Mesendoderm (in vitro differentiated cells): ENCODE results near the gene AHCYL2.

Experiments
- DNase-seq: peaks from one replicate; pipeline ENCODE4 v3.0.0; 2013
- H2AK5ac ChIP-seq: 2 replicates; pipeline ENCODE4 v1.6.1; 2013; ENCODE audit warnings: low read length, inconsistent platforms
- H2BK120ac ChIP-seq: 2 replicates; pipeline ENCODE4 v1.6.1; 2013; ENCODE audit warnings: low read depth, mild to moderate bottlenecking, low read length, moderate library complexity, mixed read lengths
- H2BK15ac ChIP-seq: replicated peaks from 2 replicates; pipeline ENCODE4 v1.6.1; 2013; ENCODE audit warnings: low read depth, mild to moderate bottlenecking, moderate library complexity
- H2BK5ac ChIP-seq: 2 replicates; pipeline ENCODE4 v1.6.1; 2013; ENCODE audit warnings: low read length, inconsistent platforms
- H3K18ac ChIP-seq: 2 replicates; pipeline ENCODE4 v1.6.1; 2013; ENCODE audit warnings: mild to moderate bottlenecking, low read length, mixed read lengths
- H3K23ac ChIP-seq: one replicate; pipeline ENCODE4 v1.6.1; 2013; ENCODE audit warnings: low read length
- H3K27ac ChIP-seq: 2 replicates; pipeline ENCODE4 v1.5.1; 2013; ENCODE audit warnings: low read depth, mild to moderate bottlenecking, inconsistent platforms, low read length, moderate library complexity
- H3K27me3 ChIP-seq: 2 replicates; pipeline ENCODE4 v1.6.1; 2013; ENCODE audit warnings: low read length, control low read depth, mild to moderate bottlenecking, inconsistent platforms; ENCODE audit not compliant: insufficient read depth, poor library complexity
- H3K36me3 ChIP-seq: 2 replicates; pipeline ENCODE4 v1.6.1; 2013; ENCODE audit warnings: low read length, inconsistent platforms; ENCODE audit not compliant: control insufficient read depth, insufficient read depth
- H3K4ac ChIP-seq: one replicate; pipeline ENCODE4 v1.6.1; 2013; ENCODE audit warnings: low read depth, mild to moderate bottlenecking, low read length, moderate library complexity
- H3K4me1 ChIP-seq: 2 replicates; pipeline ENCODE4 v1.6.1; 2013; ENCODE audit warnings: low read depth, low read length, inconsistent platforms; ENCODE audit not compliant: control insufficient read depth
- H3K4me2 ChIP-seq: 2 replicates; pipeline ENCODE4 v1.6.1; 2013; ENCODE audit warnings: low read length
- H3K4me3 ChIP-seq: 2 replicates; pipeline ENCODE4 v1.5.1; 2013; ENCODE audit warnings: mild to moderate bottlenecking, low read length
- H3K56ac ChIP-seq: one replicate; pipeline ENCODE4 v1.6.1; 2013; ENCODE audit warnings: low read length
- H3K79me1 ChIP-seq: 2 replicates; pipeline ENCODE4 v1.6.1; 2013; ENCODE audit warnings: low read length, inconsistent platforms
- H3K79me2 ChIP-seq: 2 replicates; pipeline ENCODE4 v1.6.1; 2013; ENCODE audit warnings: mild to moderate bottlenecking, low read length; ENCODE audit not compliant: control insufficient read depth, insufficient read depth
- H3K9ac ChIP-seq: 2 replicates; pipeline ENCODE4 v1.6.1; 2013; ENCODE audit warnings: low read length, inconsistent platforms
- H4K5ac ChIP-seq: one replicate; pipeline ENCODE4 v1.6.1; 2013; ENCODE audit warnings: low read length
- H4K8ac ChIP-seq: one replicate; pipeline ENCODE4 v1.6.1; 2013; ENCODE audit warnings: low read depth, mild to moderate bottlenecking, control low read depth, low read length, moderate library complexity
- WGBS: extraction: QIAGEN DNeasy Blood & Tissue Kit; methylation state at CpG from one replicate; pipeline ENCODE4 v1.1.7; 2013; ENCODE audit warnings: low lambda C conversion rate, missing lambda C conversion rate; ENCODE audit not compliant: insufficient coverage; ENCODE audit errors: extremely low coverage; 5-methylcytosine and 5-hydroxymethylcytosine counted together

Gene AHCYL2

GRCh38 chr7:129265328-129265727 is 40.5 kb downstream of the AHCYL2 start:
- Histone ChIP-seq H3K4me1 (no peaks in the 10 kb centered on the region), H3K56ac (no peak overlapping the region), H3K27me3 (no peaks in the 10 kb centered on the region), H3K9ac (no peak overlapping the region), H3K79me2 (no peaks in the 10 kb centered on the region), H2BK120ac (no peak overlapping the region), H3K4ac (no peak overlapping the region), H3K23ac (no peak overlapping the region), H2BK15ac (no peak overlapping the region), H3K79me1 (no peaks in the 10 kb centered on the region), H3K4me3 (no peak overlapping the region), H2AK5ac (no peak overlapping the region), H4K8ac (no peak overlapping the region), H3K18ac (no peak overlapping the region), H3K36me3 (no peaks in the 10 kb centered on the region), H4K5ac (no peak overlapping the region), H3K4me2 (no peak overlapping the region), H3K27ac (no peak overlapping the region), H2BK5ac (no peak overlapping the region)
- no peak for DNase-seq
- no CpG with 5 or more reads among the region's 1 CpG for WGBS

- no CpG with 5 or more reads among the region's 6 CpGs for WGBS
- Histone ChIP-seq H2BK5ac (no peak overlapping the region), H3K4ac (no peak overlapping the region), H3K36me3 (no peaks in the 10 kb centered on the region), H3K9ac (no peak overlapping the region), H4K8ac (no peak overlapping the region), H3K4me1 (no peaks in the 10 kb centered on the region), H2AK5ac (no peak overlapping the region), H3K27ac (no peak overlapping the region), H3K18ac (no peak overlapping the region), H3K23ac (no peak overlapping the region), H3K56ac (no peak overlapping the region), H3K4me2 (no peak overlapping the region), H3K27me3 (no peaks in the 10 kb centered on the region), H3K79me1 (no peaks in the 10 kb centered on the region), H2BK120ac (no peak overlapping the region), H2BK15ac (no peak overlapping the region), H3K4me3 (no peak overlapping the region), H4K5ac (no peak overlapping the region), H3K79me2 (no peaks in the 10 kb centered on the region)
- DNase-seq = no peak
These were observed 41.4 kb downstream of the AHCYL2 start for GRCh38 chr7:129266181-129266580.

- H3K56ac ChIP-seq = no peak overlapping the region
- no peak overlapping the region for H3K4ac ChIP-seq
- WGBS = no CpG with 5 or more reads among the region's 3 CpGs
- H2AK5ac ChIP-seq = no peak overlapping the region
- no peak overlapping the region for H2BK120ac ChIP-seq
- no peak overlapping the region for H2BK5ac ChIP-seq
- H3K23ac ChIP-seq = no peak overlapping the region
- no peak overlapping the region for H3K27ac ChIP-seq
- H3K9ac ChIP-seq = no peak overlapping the region
- no peak overlapping the region for H3K18ac ChIP-seq
- H4K8ac ChIP-seq = no peak overlapping the region
- no peak for DNase-seq
- no peak overlapping the region for H3K4me2 ChIP-seq
- no peaks in the 10 kb centered on the region for H3K79me2 ChIP-seq
- no peak overlapping the region for H3K4me3 ChIP-seq
- H4K5ac ChIP-seq = no peak overlapping the region
- H3K27me3 ChIP-seq = no peaks in the 10 kb centered on the region
- no peaks in the 10 kb centered on the region for H3K4me1 ChIP-seq
- H3K36me3 ChIP-seq = no peaks in the 10 kb centered on the region
- no peak overlapping the region for H2BK15ac ChIP-seq
- no peaks in the 10 kb centered on the region for H3K79me1 ChIP-seq
These were observed 45.2 kb downstream of the AHCYL2 start for GRCh38 chr7:129270077-129270476.

- Histone ChIP-seq H3K27me3 (no peaks in the 10 kb centered on the region), H2BK15ac (no peak overlapping the region), H4K5ac (no peak overlapping the region), H3K4me1 (no peaks in the 10 kb centered on the region), H3K4ac (no peak overlapping the region), H3K56ac (no peak overlapping the region), H2AK5ac (no peak overlapping the region), H3K18ac (no peak overlapping the region), H3K79me2 (no peaks in the 10 kb centered on the region), H3K4me3 (no peak overlapping the region), H4K8ac (no peak overlapping the region), H2BK120ac (no peak overlapping the region), H3K36me3 (no peaks in the 10 kb centered on the region), H3K9ac (no peak overlapping the region), H3K27ac (no peak overlapping the region), H2BK5ac (no peak overlapping the region), H3K79me1 (no peaks in the 10 kb centered on the region), H3K23ac (no peak overlapping the region), H3K4me2 (no peak overlapping the region)
- WGBS = no CpG with 5 or more reads among the region's 5 CpGs
- peak; percentile 84 for DNase-seq
These were observed 46.9 kb downstream of the AHCYL2 start for GRCh38 chr7:129271500-129272355.

GRCh38 chr7:129273936-129274335 is 49.1 kb downstream of the AHCYL2 start:
- Histone ChIP-seq H3K23ac (no peak overlapping the region), H3K4me1 (no peaks in the 10 kb centered on the region), H3K27me3 (no peaks in the 10 kb centered on the region), H3K79me2 (no peaks in the 10 kb centered on the region), H3K9ac (no peak overlapping the region), H3K4me3 (no peak overlapping the region), H4K8ac (no peak overlapping the region), H2AK5ac (no peak overlapping the region), H3K4me2 (no peak overlapping the region), H4K5ac (no peak overlapping the region), H2BK15ac (no peak overlapping the region), H3K56ac (no peak overlapping the region), H3K27ac (no peak overlapping the region), H3K18ac (no peak overlapping the region), H2BK120ac (no peak overlapping the region), H3K4ac (no peak overlapping the region), H3K79me1 (no peaks in the 10 kb centered on the region), H2BK5ac (no peak overlapping the region), H3K36me3 (no peaks in the 10 kb centered on the region)
- no peak for DNase-seq

- H2BK5ac ChIP-seq = no peak overlapping the region
- H3K4ac ChIP-seq = no peak overlapping the region
- H2BK120ac ChIP-seq = no peak overlapping the region
- H3K23ac ChIP-seq = no peak overlapping the region
- no peaks in the 10 kb centered on the region for H3K79me1 ChIP-seq
- 100% methylated on average over 2 of the region's 7 CpGs for WGBS
- H3K36me3 ChIP-seq = no peaks in the 10 kb centered on the region
- no peak overlapping the region for H4K8ac ChIP-seq
- no peak overlapping the region for H3K27ac ChIP-seq
- no peaks in the 10 kb centered on the region for H3K79me2 ChIP-seq
- H3K4me2 ChIP-seq = no peak overlapping the region
- H3K18ac ChIP-seq = no peak overlapping the region
- H3K4me1 ChIP-seq = no peaks in the 10 kb centered on the region
- no peak overlapping the region for H2BK15ac ChIP-seq
- no peak for DNase-seq
- H4K5ac ChIP-seq = no peak overlapping the region
- H2AK5ac ChIP-seq = no peak overlapping the region
- no peak overlapping the region for H3K4me3 ChIP-seq
- H3K9ac ChIP-seq = no peak overlapping the region
- no peaks in the 10 kb centered on the region for H3K27me3 ChIP-seq
- H3K56ac ChIP-seq = no peak overlapping the region
These were observed 52.8 kb downstream of the AHCYL2 start for GRCh38 chr7:129277629-129278028.
